Measurements from ENCODE around the gene TINAGL1.

The TINAGL1 gene

GRCh38 chr1:31571340-31572295 is 4.7 kb upstream of the TINAGL1 start:
- ChIA-PET POLR2A (ENCODE audit: low non-redundant PET) (no interaction called here), CTCF (interaction anchor here (1.4 kb wide), 1 partner anchor 16 kb away, joined by 4 read pairs; no protein-coding TSS in a partner anchor)
- no peak for TF ChIP-seq CTCF (conservative IDR thresholded peaks at IDR 0.05; ENCODE audit: low read depth)
- no peak for DNase-seq (ENCODE audit: low spot score)
- peak overlapping the region; percentile 92; the same call in 1 of the 2 replicates for H3K27ac ChIP-seq

GRCh38 chr1:31572323-31573104 is 3.8 kb upstream of the TINAGL1 start:
- POLR2A ChIA-PET (ENCODE audit: low non-redundant PET): no interaction called here
- H3K27ac ChIP-seq: peak overlapping the region; percentile 92
- DNase-seq (ENCODE audit: low spot score): peak; percentile 53
- CTCF ChIA-PET: interaction anchor here (0.8 to 1.4 kb wide), 2 partner anchors 9 to 15 kb away, joined by 3 to 4 read pairs; no protein-coding TSS in a partner anchor
- no peak for TF ChIP-seq CTCF (conservative IDR thresholded peaks at IDR 0.05; ENCODE audit: low read depth)

- ChIA-PET CTCF (interaction anchor here (0.6 to 1.2 kb wide), 4 partner anchors 10 to 123 kb away, joined by 3 to 4 read pairs (median 4); no protein-coding TSS in a partner anchor), POLR2A (ENCODE audit: low non-redundant PET) (no interaction called here)
- peak overlapping the region; percentile 92 for H3K27ac ChIP-seq
- DNase-seq (ENCODE audit: low spot score): no peak
- no peak for TF ChIP-seq CTCF (conservative IDR thresholded peaks at IDR 0.05; ENCODE audit: low read depth)
Observed at GRCh38 chr1:31573261-31573660, 3.1 kb upstream of the TINAGL1 start.

- TF ChIP-seq CTCF (conservative IDR thresholded peaks at IDR 0.05; ENCODE audit: low read depth): no peak
- DNase-seq (ENCODE audit: low spot score): peak; percentile 96
- POLR2A ChIA-PET (ENCODE audit: low non-redundant PET): no interaction called here
- peak overlapping the region; percentile 92 for H3K27ac ChIP-seq
- CTCF ChIA-PET: interaction anchor here (0.8 to 1.2 kb wide), 2 partner anchors 9 to 394 kb away, joined by 3 read pairs; no protein-coding TSS in a partner anchor
Observed at GRCh38 chr1:31574749-31575368, 1.5 kb upstream of the TINAGL1 start.

- TF ChIP-seq CTCF (conservative IDR thresholded peaks at IDR 0.05; ENCODE audit: low read depth): no peak
- CTCF ChIA-PET: no interaction called here
- POLR2A ChIA-PET (ENCODE audit: low non-redundant PET): no interaction called here
- H3K27ac ChIP-seq: peak overlapping the region; percentile 92
- DNase-seq (ENCODE audit: low spot score): peak; percentile 85
Observed at GRCh38 chr1:31575369-31576140, 760 bp upstream of the TINAGL1 start.

Measured in RWPE1 (cell line).